Measurements from ENCODE around the gene ATG2A.

Gene ATG2A

DNA sequence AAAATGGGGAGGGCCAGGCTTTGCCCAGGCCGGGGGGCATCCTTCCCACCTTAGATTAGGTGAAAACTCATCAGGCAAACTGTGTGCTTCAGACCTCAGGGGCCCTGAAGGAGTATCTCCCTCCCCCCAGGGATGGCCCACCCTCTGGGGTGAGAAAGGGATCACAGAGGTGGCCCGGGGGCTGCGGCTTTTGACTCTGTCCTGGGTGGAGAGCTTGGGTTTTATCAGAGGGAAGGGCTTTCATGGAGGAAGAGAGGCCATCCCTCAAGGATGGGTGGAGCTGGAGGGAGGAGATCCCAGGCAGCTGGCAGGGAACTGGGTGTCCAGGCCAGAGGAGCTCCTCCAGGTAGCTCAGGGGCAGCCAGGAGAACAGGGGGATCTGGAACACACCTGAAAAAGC lies 4.4 kb upstream of the ATG2A start:
- H3K4me3 ChIP-seq (ENCODE audit: low read length) = no peak overlapping the region
- H3K4me1 ChIP-seq (ENCODE audit: control insufficient read depth, insufficient read depth, low read length) = peaks cover 27% of the 10 kb centered on the region
- H3K9ac ChIP-seq (ENCODE audit: low read length) = no peak overlapping the region
- no peaks in the 10 kb centered on the region for H3K27me3 ChIP-seq (ENCODE audit: control insufficient read depth, insufficient read depth, low read length)
- H3K9me3 ChIP-seq (ENCODE audit: control insufficient read depth, low read length) = no peaks in the 10 kb centered on the region
- no peaks in the 10 kb centered on the region for H3K36me3 ChIP-seq (ENCODE audit: control insufficient read depth, insufficient read depth, low read length)

DNA sequence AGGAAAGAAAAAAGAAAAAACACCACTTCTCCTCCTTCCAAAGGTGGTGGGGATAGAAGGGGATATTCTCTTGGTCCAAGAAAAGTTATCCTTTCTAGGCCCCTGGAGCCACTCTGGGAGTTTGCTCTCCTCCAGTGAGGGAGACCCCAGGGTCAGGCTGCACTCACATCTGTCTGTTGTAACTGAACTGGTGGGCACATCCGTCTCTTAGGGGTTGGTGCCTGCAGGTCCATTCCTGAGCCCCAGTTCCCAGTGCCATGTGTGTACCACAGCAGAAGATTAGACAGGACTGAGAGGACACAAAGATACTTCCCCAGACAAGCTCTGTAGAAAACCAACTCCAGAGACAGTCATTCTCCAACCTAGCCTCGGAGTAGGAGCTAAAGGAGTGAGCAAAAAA lies 3.1 kb upstream of the ATG2A start:
- no peaks in the 10 kb centered on the region for H3K9me3 ChIP-seq (ENCODE audit: control insufficient read depth, low read length)
- H3K27me3 ChIP-seq (ENCODE audit: control insufficient read depth, insufficient read depth, low read length) = no peaks in the 10 kb centered on the region
- H3K4me3 ChIP-seq (ENCODE audit: low read length) = no peak overlapping the region
- no peak overlapping the region for H3K9ac ChIP-seq (ENCODE audit: low read length)
- H3K36me3 ChIP-seq (ENCODE audit: control insufficient read depth, insufficient read depth, low read length) = no peaks in the 10 kb centered on the region
- peaks cover 28% of the 10 kb centered on the region for H3K4me1 ChIP-seq (ENCODE audit: control insufficient read depth, insufficient read depth, low read length)

- Histone ChIP-seq H3K36me3 (ENCODE audit: control insufficient read depth, insufficient read depth, low read length) (no peaks in the 10 kb centered on the region), H3K27me3 (ENCODE audit: control insufficient read depth, insufficient read depth, low read length) (no peaks in the 10 kb centered on the region), H3K9ac (ENCODE audit: low read length) (no peak overlapping the region), H3K9me3 (ENCODE audit: control insufficient read depth, low read length) (no peaks in the 10 kb centered on the region), H3K4me1 (ENCODE audit: control insufficient read depth, insufficient read depth, low read length) (peaks cover 27% of the 10 kb centered on the region), H3K4me3 (ENCODE audit: low read length) (no peak overlapping the region)
Measured at GRCh38 chr11:64919627-64920026, 2.6 kb upstream of the ATG2A start.

DNA sequence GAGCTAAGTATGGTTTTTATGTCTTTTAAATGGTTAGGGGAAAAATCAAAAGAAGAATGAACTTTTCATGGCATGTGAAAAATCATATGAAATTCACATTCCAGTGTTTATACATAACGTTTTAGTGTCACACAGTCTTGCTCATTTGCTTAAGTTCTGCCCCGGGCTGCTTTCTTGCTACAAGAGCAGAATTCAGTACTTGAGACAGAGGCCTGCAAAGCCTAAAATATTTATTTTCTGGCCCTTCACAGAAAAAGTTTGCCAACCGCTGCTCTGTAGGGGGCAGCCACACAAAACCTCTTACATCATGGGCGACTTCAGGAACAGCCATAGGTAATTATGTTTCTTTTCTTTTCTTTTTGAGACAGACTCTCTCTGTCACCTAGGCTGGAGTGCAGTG lies 1.0 kb upstream of the ATG2A start:
- Histone ChIP-seq H3K4me3 (ENCODE audit: low read length) (no peak overlapping the region), H3K36me3 (ENCODE audit: control insufficient read depth, insufficient read depth, low read length) (no peaks in the 10 kb centered on the region), H3K9me3 (ENCODE audit: control insufficient read depth, low read length) (no peaks in the 10 kb centered on the region), H3K27me3 (ENCODE audit: control insufficient read depth, insufficient read depth, low read length) (no peaks in the 10 kb centered on the region), H3K4me1 (ENCODE audit: control insufficient read depth, insufficient read depth, low read length) (peaks cover 17% of the 10 kb centered on the region), H3K9ac (ENCODE audit: low read length) (peak overlapping the region; percentile 61)

GRCh38 chr11:64917663-64917995 lies 620 bp upstream of the ATG2A start:
- no peaks in the 10 kb centered on the region for H3K27me3 ChIP-seq (ENCODE audit: control insufficient read depth, insufficient read depth, low read length)
- peak overlapping the region; percentile 61 for H3K9ac ChIP-seq (ENCODE audit: low read length)
- H3K4me1 ChIP-seq (ENCODE audit: control insufficient read depth, insufficient read depth, low read length) = peaks cover 17% of the 10 kb centered on the region
- H3K4me3 ChIP-seq (ENCODE audit: low read length) = no peak overlapping the region
- H3K9me3 ChIP-seq (ENCODE audit: control insufficient read depth, low read length) = no peaks in the 10 kb centered on the region
- no peaks in the 10 kb centered on the region for H3K36me3 ChIP-seq (ENCODE audit: control insufficient read depth, insufficient read depth, low read length)

DNA sequence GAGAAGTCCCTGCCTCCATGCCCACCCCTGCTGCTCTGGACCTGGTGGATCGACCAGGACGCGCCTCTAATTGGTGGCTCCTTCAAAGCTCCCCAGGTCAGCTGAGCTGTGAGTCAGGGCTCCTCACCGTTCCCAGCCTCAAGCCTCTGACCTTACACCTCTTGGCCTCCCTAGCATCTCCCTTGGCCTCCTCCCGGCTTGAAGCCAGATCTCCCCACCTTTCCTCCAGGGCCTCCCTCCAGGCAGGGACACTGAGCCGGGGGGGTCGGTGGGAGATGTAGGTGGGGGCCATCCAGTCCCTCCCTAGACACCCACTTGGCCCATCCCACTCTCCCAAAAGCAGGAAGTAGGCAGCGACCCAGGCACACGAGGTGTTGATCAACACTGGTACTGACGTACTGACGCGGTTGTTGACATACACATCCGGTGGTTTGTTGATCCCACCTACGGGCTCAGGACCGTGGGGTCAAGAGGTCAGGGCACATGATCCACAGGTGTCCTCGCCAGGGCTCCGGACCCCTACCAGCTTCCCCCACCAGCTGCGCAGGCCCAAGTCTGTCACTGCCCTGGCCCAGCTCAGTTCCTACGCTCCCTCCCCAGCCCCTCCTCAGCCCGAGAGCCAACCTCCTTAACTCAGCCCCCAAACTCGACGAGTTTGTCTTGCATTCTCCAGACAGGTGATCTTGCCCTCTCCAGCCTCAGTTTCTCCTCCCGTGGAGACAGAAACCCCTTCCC lies 802 bp downstream of the ATG2A start:
- peaks cover 9% of the 10 kb centered on the region for H3K36me3 ChIP-seq (ENCODE audit: control insufficient read depth, insufficient read depth, low read length)
- H3K27me3 ChIP-seq (ENCODE audit: control insufficient read depth, insufficient read depth, low read length) = no peaks in the 10 kb centered on the region
- H3K4me1 ChIP-seq (ENCODE audit: control insufficient read depth, insufficient read depth, low read length) = peaks cover 17% of the 10 kb centered on the region
- peak overlapping the region; percentile 95 for H3K9ac ChIP-seq (ENCODE audit: low read length)
- no peaks in the 10 kb centered on the region for H3K9me3 ChIP-seq (ENCODE audit: control insufficient read depth, low read length)
- peak overlapping the region; percentile 95 for H3K4me3 ChIP-seq (ENCODE audit: low read length)

DNA sequence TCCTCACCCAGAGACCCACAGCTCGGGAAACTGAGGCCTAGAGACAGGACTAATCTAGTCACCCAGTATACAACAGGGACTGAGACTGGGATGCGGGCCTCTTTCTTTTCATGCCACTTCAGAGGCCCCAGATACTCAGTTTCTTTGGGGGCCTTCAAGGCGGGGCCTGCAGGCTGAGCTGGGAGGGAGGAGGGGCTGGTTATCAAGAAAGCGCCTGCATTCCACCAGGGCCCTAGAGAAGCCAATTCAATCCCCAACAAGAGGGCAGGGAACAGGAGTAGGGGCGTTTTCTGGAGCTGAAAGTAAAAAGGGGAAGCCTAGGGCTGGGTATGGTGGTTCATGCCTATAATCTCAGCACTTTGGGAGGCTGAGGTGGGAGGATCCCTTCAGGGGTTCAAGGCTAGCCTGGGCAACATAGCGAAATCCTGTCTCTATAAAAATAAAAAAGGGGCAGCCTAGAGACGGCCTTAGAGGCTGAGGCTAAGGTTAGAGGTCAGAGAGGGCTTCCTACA lies 1.6 kb downstream of the ATG2A start:
- H3K9ac ChIP-seq (ENCODE audit: low read length) = peak overlapping the region; percentile 95
- no peaks in the 10 kb centered on the region for H3K27me3 ChIP-seq (ENCODE audit: control insufficient read depth, insufficient read depth, low read length)
- no peaks in the 10 kb centered on the region for H3K9me3 ChIP-seq (ENCODE audit: control insufficient read depth, low read length)
- peaks cover 17% of the 10 kb centered on the region for H3K4me1 ChIP-seq (ENCODE audit: control insufficient read depth, insufficient read depth, low read length)
- peaks cover 14% of the 10 kb centered on the region for H3K36me3 ChIP-seq (ENCODE audit: control insufficient read depth, insufficient read depth, low read length)
- H3K4me3 ChIP-seq (ENCODE audit: low read length) = no peak overlapping the region

DNA sequence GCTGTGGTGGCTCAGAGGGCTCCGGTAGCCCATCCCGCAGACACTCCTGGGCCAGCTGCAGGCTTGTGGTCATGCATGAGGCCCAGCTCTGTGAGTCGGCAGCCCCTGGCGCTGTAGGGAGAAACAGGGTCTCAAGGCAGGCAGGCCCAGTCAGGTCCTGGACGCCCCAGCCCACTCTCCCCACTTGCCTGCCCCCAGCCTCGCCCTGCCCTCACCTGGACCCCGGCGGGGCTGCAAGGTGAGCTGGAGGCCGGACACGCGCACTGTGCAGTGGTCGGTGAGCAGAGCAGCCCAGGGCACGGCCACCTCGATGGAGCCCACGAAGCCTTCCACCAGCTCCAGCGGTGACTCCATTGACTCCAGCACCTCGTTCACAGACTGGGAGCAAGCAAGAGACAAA lies 2.9 kb downstream of the ATG2A start:
- Histone ChIP-seq H3K9me3 (ENCODE audit: control insufficient read depth, low read length) (no peaks in the 10 kb centered on the region), H3K36me3 (ENCODE audit: control insufficient read depth, insufficient read depth, low read length) (peaks cover 14% of the 10 kb centered on the region), H3K9ac (ENCODE audit: low read length) (no peak overlapping the region), H3K4me3 (ENCODE audit: low read length) (no peak overlapping the region), H3K4me1 (ENCODE audit: control insufficient read depth, insufficient read depth, low read length) (peaks cover 17% of the 10 kb centered on the region), H3K27me3 (ENCODE audit: control insufficient read depth, insufficient read depth, low read length) (no peaks in the 10 kb centered on the region)

DNA sequence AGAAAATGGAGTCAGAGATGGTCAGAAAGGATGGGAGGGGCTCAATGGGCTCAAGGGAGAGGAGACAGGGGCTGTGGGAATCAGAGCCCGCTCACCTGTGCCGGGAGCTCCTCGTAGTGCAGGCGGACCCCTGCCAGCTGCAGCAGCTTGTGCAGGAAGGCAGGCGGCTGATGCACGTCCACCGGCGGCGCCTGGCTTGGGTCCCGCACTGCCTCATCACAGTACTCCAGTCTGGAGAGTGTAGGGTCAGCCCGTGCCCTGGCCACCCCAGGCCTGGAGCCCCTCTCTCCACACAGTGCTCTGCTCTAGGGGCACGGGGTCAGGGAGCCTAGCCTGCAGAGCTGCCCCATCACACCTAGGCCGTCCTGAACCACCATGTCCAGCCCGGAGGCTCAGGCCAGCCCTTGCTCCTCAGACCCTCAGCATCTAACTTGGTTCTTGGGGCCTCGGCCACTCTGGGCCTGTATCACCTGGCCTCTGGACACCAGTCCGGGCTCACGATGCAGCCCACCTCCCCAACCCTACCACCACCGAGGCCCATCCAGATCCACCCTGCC lies 3.8 kb downstream of the ATG2A start:
- H3K36me3 ChIP-seq (ENCODE audit: control insufficient read depth, insufficient read depth, low read length) = peaks cover 14% of the 10 kb centered on the region
- no peaks in the 10 kb centered on the region for H3K27me3 ChIP-seq (ENCODE audit: control insufficient read depth, insufficient read depth, low read length)

DNA sequence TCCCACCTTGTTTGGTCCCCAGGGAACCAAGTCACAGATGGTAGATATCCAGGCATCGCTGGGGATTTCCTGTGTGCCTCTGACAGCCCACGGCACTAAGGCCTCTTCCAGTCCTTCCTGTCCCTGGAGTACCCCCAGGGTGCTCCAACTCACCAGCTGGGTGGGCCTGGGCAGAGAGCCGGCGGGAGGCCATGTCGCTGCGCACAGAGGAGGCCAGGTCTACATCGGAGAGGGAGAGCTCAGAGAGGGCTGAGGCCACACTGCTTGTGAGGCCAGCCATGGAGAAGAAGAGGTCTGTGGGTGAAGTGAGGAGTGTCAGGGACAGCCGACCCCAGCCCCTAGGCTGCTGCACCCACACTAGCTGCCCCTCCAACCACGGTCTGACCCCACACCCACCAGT lies 5.3 kb downstream of the ATG2A start:
- no peaks in the 10 kb centered on the region for H3K9me3 ChIP-seq (ENCODE audit: control insufficient read depth, low read length)
- peaks cover 14% of the 10 kb centered on the region for H3K36me3 ChIP-seq (ENCODE audit: control insufficient read depth, insufficient read depth, low read length)
- H3K4me1 ChIP-seq (ENCODE audit: control insufficient read depth, insufficient read depth, low read length) = peaks cover 16% of the 10 kb centered on the region
- no peaks in the 10 kb centered on the region for H3K27me3 ChIP-seq (ENCODE audit: control insufficient read depth, insufficient read depth, low read length)
- no peak overlapping the region for H3K9ac ChIP-seq (ENCODE audit: low read length)
- no peak overlapping the region for H3K4me3 ChIP-seq (ENCODE audit: low read length)

More for the DNA sequence above, 3.8 kb downstream of the ATG2A start:
- H3K4me1 ChIP-seq (ENCODE audit: control insufficient read depth, insufficient read depth, low read length) = peaks cover 17% of the 10 kb centered on the region
- H3K9ac ChIP-seq (ENCODE audit: low read length) = no peak overlapping the region
- no peak overlapping the region for H3K4me3 ChIP-seq (ENCODE audit: low read length)
- no peaks in the 10 kb centered on the region for H3K9me3 ChIP-seq (ENCODE audit: control insufficient read depth, low read length)

- no peaks in the 10 kb centered on the region for H3K9me3 ChIP-seq (ENCODE audit: control insufficient read depth, low read length)
- H3K27me3 ChIP-seq (ENCODE audit: control insufficient read depth, insufficient read depth, low read length) = no peaks in the 10 kb centered on the region
- no peak overlapping the region for H3K4me3 ChIP-seq (ENCODE audit: low read length)
- peaks cover 14% of the 10 kb centered on the region for H3K36me3 ChIP-seq (ENCODE audit: control insufficient read depth, insufficient read depth, low read length)
- no peak overlapping the region for H3K9ac ChIP-seq (ENCODE audit: low read length)
- peaks cover 11% of the 10 kb centered on the region for H3K4me1 ChIP-seq (ENCODE audit: control insufficient read depth, insufficient read depth, low read length)
Measured at GRCh38 chr11:64911142-64911541, 5.9 kb downstream of the ATG2A start.

GRCh38 chr11:64910451-64911093 lies 6.4 kb downstream of the ATG2A start:
- no peaks in the 10 kb centered on the region for H3K27me3 ChIP-seq (ENCODE audit: control insufficient read depth, insufficient read depth, low read length)
- no peaks in the 10 kb centered on the region for H3K9me3 ChIP-seq (ENCODE audit: control insufficient read depth, low read length)
- H3K4me3 ChIP-seq (ENCODE audit: low read length) = no peak overlapping the region
- peaks cover 14% of the 10 kb centered on the region for H3K36me3 ChIP-seq (ENCODE audit: control insufficient read depth, insufficient read depth, low read length)
- H3K9ac ChIP-seq (ENCODE audit: low read length) = no peak overlapping the region
- H3K4me1 ChIP-seq (ENCODE audit: control insufficient read depth, insufficient read depth, low read length) = peaks cover 5% of the 10 kb centered on the region
